T-helper 2 cell treated with Interferon-gamma antibody and Interleukin-4, amounts not matched to agents 100 ng/mL and 5 ng/mL, for 36 hours (primary cell): Measurements from ENCODE around the gene DNAJB1. TPM values are rescaled to one million over a fixed set of nuclear protein-coding genes. Genes with fewer than 3 reads are reported as not detected.

Experiments
- intact Hi-C: fragments of 100-400 bp; cut with micrococcal nuclease; formaldehyde crosslinking; loops from one replicate; pipeline ENCODE4 v1.15.1; 2023
- total RNA-seq: library from RNA; stranded (reverse); gene quantifications from 2 replicates; pipeline ENCODE4 v1.2.3, GENCODE V29; 2022

Gene DNAJB1
- total RNA-seq, 1 donor from 2014 or later = 103 TPM

- intact Hi-C loops = loop anchor here (5.0 kb wide), 1 partner anchor 360 kb away; the partner anchor contains the start of gene ASF1B
These were observed 20.8 kb downstream of the DNAJB1 start for GRCh38 chr19:14497228-14497921.

- intact Hi-C loops = loop anchor here (5.0 kb wide), 1 partner anchor 360 kb away; the partner anchor contains the start of gene ASF1B
These were observed 21.4 kb downstream of the DNAJB1 start for GRCh38 chr19:14496834-14497227.

GRCh38 chr19:14496029-14496833 is 22.0 kb downstream of the DNAJB1 start, which contains the start of gene GIPC1:
GIPC1 (minus strand) TSS chr19:14496127; CDS start chr19:14482976, 13,151 bp downstream.
- intact Hi-C loops = loop anchor here (5.0 kb wide), 1 partner anchor 359 kb away; the partner anchor contains the start of gene ASF1B

- intact Hi-C loops = loop anchor here (5.0 kb wide), 1 partner anchor 358 kb away; the partner anchor contains the start of gene ASF1B
These were observed 22.5 kb downstream of the DNAJB1 start for GRCh38 chr19:14495672-14496028.

GRCh38 chr19:14494910-14495671 is 23.1 kb downstream of the DNAJB1 start:
- intact Hi-C loops = loop anchor here (5.0 kb wide), 1 partner anchor 358 kb away; the partner anchor contains the start of gene ASF1B

- intact Hi-C loops = no loop called here
These were observed 23.8 kb downstream of the DNAJB1 start for GRCh38 chr19:14494411-14494810.

GRCh38 chr19:14492756-14493337 is 25.4 kb downstream of the DNAJB1 start:
- intact Hi-C loops = no loop called here

- intact Hi-C loops = loop anchor here (2.0 to 10.0 kb wide), 2 partner anchors 55 to 283 kb away; partner anchors contain the start of genes ADGRL1 and PKN1
These were observed 30.6 kb downstream of the DNAJB1 start for GRCh38 chr19:14487370-14488125.

GRCh38 chr19:14482172-14482941 is 35.8 kb downstream of the DNAJB1 start:
- intact Hi-C loops = loop anchor here (5.0 to 10.0 kb wide), 2 partner anchors 278 to 345 kb away; partner anchors contain the start of genes ADGRL1 and ASF1B

- intact Hi-C loops = loop anchor here (5.0 to 10.0 kb wide), 2 partner anchors 276 to 343 kb away; partner anchors contain the start of genes ADGRL1 and ASF1B
These were observed 37.5 kb downstream of the DNAJB1 start for GRCh38 chr19:14480700-14481079.

GRCh38 chr19:14479975-14480699 is 38.1 kb downstream of the DNAJB1 start:
- intact Hi-C loops = loop anchor here (5.0 to 10.0 kb wide), 2 partner anchors 275 to 343 kb away; partner anchors contain the start of genes ADGRL1 and ASF1B

- intact Hi-C loops = no loop called here
These were observed 38.8 kb downstream of the DNAJB1 start for GRCh38 chr19:14479309-14479974.

GRCh38 chr19:14478113-14478545 is 40.1 kb downstream of the DNAJB1 start:
- intact Hi-C loops = no loop called here

- intact Hi-C loops = no loop called here
These were observed 40.6 kb downstream of the DNAJB1 start for GRCh38 chr19:14477418-14478112.

GRCh38 chr19:14476673-14477401 is 41.4 kb downstream of the DNAJB1 start:
- intact Hi-C loops = no loop called here

- intact Hi-C loops = no loop called here
These were observed 41.9 kb downstream of the DNAJB1 start for GRCh38 chr19:14476327-14476672.
